ENCODE results near the gene NUP88.

- no peak for TF ChIP-seq CTCF (conservative IDR thresholded peaks at IDR 0.05)
- TF ChIP-seq ZFX (IDR thresholded peaks at IDR 0.05) = no peak
Observed at GRCh38 chr17:5429191-5429887, 9.9 kb upstream of the NUP88 start.
